GM18511 (cell line): Measurements from ENCODE around the gene TUBGCP6.
A peak's percentile ranks its signal among the peaks of the same experiment; 100 is the strongest.
"Not testable (repeated sequence)": the region's sequence is repeated elsewhere in the genome, so short reads cannot be mapped to it uniquely, and the experiment has no call there.

ENCODE experiments used
- ATAC-seq: cut with Tn5 transposase; IDR thresholded peaks from one replicate; pipeline ENCODE4 v1.9.1; 2021; ENCODE audit warnings: mild to moderate bottlenecking, moderate library complexity; ENCODE audit not compliant: unreplicated experiment

TUBGCP6 gene

DNA sequence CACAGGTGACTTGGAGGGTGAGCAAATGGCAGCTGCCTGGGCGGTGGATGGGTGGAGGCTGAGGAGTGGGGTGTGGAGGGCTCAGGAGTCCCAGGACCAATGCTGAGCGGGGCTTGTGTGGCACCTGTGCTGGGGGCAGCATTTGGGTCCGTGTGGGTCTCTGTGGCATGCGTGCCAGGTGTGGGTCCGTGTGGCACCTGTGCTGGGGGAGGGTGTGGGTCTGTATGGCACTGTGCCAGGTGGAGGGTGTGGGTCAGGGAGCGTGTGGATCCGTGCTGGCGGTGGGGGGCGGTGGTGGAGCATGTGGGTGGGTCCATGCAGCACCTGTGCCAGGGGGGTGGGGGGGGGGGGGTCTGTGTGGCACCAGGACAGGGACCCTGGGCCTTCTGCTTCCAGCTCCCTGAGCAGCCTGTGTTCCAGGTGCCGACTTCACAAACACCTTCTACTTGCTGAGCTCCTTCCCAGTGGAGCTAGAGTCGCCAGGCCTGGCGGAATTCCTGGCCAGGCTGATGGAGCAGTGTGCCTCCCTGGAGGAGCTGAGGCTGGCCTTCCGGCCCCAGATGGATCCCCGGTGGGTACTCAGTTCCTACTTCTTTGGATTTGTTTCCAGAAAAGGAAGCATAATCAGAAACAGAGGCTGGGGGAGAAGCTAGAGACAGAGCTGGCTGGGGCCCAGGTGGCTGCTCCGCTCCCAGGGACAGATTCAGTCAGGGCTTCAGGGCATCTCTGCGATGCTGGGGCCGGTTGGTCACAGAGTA lies 29.3 kb downstream of the TUBGCP6 start:
- ATAC-seq: no peak

- no peak for ATAC-seq
Measured at GRCh38 chr22:50213263-50213662, 31.6 kb downstream of the TUBGCP6 start.

DNA sequence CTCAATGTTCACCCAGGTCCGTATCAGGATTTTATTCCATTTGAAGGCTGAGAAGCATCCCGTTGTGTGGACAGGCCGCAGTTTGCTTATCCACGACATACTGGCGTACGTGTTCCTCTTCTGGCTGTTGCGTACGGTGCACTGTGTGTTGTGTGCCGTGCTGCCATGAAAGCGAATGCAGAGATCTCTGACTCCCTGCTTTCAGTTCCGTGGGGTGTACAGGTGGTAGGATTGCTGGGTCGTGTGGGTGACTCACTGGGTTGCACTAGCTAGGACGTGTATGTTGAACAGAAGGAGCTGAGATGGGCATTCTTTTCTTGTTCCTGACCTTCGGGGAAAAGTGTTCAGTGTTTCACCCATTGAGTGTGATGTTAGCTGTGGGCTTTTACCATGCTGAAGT lies 33.7 kb downstream of the TUBGCP6 start:
- no peak for ATAC-seq

DNA sequence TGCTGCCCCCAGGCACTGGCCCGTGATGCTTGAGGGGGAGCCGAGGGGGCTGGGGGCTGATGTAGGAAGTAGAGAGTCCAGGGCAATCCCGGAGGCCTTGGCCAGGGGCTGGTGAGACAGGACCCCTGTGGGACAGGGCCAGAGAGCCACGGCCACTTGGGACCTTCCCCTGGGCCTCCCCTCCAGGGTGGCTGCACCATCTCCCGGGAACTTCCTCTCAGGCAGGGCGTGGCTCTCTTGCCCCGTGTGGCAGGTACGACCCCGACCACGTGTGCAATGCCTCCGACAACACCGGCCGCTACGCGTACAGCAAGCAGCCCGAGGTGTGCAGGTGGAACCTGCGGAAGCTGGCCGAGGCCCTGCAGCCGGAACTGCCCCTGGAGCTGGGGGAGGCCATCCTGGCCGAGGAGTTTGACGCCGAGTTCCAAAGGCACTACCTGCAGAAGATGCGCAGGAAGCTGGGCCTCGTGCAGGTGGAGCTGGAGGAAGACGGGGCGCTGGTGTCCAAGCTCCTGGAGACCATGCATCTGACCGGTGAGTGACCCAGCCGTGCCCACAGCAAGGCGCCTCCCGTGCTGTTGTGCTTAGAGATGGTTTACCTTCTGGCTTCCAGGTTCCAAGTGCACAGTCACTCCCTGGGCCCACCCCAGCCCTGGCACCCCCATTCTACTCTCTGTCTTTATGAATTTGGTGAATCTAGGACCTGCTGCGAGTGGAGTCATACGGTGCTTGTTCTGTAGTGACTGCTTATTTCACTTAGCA lies 34.3 kb downstream of the TUBGCP6 start:
- ATAC-seq: no peak

DNA sequence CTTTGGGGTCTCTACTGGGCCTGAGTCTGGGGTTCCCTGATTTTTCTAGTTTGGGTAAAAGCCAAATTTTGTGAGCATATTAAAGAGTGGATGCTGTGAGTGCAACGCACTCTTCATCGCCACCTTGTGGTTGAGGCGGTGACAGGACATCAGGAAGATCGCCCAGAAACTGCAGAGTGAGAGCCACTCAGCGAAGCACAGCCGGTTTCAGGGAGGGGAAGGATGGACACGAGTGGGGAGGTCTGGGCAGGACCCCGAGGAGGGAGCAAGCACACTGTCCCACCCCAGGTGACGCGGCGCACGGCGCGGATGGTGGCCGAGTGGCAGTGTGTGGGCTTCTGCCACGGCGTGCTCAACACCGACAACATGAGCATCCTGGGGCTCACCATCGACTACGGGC lies 34.9 kb downstream of the TUBGCP6 start:
- no peak for ATAC-seq

GRCh38 chr22:50208939-50209892 lies 35.6 kb downstream of the TUBGCP6 start:
- no peak for ATAC-seq

GRCh38 chr22:50208430-50208938 lies 36.3 kb downstream of the TUBGCP6 start:
- ATAC-seq: no peak

DNA sequence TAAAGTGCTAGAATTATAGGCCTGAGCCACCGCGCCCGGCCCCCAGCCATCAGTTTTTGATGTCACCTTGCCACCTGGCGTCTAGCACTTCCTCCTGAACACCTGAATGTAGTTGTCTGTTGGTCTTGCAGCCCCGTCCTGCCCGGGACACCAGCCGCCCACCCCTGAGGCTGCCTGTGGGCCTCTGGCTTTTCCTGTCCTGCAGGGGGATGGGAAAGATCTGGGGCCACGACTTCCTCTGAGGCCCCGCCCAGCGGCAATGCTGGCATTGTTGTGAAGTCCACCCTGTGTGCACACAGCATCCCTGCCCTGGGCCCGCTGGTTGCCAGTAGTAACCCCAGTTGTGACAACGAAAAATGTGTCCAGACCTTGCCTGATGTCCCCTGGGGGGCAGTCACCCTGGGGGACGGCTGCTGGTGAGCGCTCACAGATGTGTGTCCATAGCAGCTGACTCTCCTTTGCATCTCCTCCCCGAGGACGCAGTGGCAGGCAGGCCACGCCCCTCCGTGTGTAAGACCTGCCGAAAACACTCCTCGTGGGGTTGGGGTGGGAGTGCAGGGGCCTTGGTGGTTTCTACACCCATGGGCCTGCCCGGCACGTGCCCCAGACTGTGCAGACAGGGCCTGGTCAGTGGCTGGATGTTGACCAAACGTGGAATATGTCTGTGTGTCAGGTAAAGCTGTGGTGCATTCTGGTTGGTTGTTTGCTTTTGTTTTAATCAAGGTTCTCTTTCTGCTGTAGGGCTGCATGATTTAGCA lies 37.3 kb downstream of the TUBGCP6 start:
- no peak for ATAC-seq

- ATAC-seq: no peak
Measured at GRCh38 chr22:50206599-50206998, 38.2 kb downstream of the TUBGCP6 start.

GRCh38 chr22:50205781-50206569 lies 38.8 kb downstream of the TUBGCP6 start:
- ATAC-seq: no peak

GRCh38 chr22:50204998-50205397 lies 39.8 kb downstream of the TUBGCP6 start:
- not testable (repeated sequence) for ATAC-seq

DNA sequence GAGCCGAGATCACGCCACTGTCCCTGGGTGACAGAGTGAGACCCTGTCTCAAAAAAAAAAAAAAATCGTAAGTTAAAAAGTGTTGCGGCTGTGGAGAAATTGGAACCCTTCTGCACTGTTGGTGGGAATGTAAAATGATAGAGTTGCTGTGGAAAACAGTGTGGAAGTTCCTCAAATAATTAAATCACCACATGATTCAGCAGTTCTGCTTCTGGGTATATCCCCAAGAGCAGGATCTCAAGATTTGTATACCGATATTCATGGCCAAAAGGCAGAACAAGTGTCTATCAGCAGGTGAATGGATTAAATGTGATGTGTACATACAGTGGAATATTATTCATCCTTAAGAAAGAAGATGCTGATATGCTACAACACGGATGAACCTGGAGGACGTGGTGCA lies 40.3 kb downstream of the TUBGCP6 start:
- ATAC-seq: no peak

DNA sequence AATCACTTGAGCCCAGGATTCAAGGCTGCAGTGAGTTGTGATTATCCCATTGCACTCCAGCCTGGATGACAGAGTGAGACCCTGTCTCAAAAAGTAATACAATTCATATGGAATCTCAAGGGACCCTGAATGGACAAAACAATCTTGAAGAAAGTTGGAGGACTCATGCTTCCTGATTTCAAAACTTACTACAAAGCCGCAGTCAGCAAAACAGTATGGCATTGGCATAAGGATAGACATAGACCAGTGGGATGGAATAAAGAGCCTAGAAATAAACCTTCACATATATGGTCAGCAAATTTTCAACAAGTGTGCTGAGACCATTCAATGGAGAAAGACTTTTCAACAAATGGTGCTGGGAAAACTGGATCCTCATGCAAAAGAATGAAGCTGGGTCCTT lies 41.5 kb downstream of the TUBGCP6 start:
- ATAC-seq: no peak

DNA sequence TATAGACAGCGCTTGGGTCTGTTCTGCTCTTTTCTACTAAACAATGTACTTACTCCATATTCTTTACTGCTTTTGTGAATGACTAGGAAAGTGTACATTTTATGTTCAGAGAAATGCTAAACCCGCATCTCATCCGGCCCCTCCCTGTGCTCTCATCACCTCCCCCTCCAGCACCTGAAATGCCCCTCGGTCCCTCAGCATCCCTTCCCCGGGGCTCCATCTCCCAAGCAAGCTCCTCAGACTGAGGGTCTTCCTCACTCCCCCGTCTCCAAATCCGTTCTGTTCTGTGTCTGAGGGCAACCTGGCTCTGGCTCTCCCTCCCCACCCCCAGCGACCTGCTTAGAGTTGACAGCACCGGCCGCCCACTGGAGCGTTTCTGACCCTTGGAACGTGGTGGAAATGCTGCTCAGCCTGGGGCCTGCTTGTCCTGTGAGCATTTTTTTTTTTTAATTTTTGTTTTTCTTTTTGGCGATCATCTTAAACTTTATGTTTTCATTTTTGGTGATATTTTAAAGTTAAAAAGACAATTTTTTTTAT lies 42.6 kb downstream of the TUBGCP6 start:
- no peak for ATAC-seq

DNA sequence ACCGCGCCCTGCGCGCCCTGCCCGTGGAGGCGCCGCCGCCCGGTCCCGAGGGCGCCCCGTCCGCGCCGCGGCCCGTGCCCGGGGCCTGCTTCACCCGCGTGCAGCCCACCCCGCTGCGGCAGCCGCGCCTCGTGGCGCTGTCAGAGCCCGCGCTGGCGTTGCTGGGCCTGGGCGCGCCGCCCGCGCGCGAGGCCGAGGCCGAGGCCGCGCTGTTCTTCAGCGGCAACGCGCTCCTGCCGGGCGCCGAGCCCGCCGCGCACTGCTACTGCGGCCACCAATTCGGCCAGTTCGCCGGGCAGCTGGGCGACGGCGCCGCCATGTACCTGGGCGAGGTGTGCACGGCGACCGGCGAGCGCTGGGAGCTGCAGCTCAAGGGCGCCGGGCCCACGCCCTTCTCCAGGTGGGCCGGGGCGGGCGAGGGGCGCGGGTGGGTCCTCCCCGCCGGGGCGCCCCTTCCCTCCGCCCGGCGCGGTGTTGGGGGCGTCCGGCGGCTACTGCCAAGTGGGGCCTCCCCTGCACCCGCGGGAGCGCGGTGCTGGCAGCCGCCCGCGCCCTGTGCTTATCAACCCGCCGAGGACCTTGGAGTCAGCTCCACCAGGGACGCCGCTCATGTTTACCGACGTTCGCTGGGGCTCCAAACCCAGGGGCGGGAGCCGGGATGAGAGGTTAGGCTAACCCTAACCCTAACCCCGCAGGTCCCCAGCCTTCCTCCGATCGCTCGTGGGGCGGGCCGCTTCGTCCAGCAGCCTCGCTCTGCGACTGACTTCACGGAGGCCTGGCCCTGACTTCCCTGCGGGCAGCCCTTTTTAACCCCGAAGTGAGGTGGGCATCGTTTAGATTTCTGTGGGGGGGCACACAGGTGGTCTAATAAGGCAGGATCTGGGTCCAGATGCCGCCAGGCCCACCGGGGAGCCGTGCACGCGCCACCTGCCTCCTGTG lies 43.4 kb downstream of the TUBGCP6 start:
- ATAC-seq: peak; percentile 30

- peak; percentile 78 for ATAC-seq
Measured at GRCh38 chr22:50200461-50201190, 44.2 kb downstream of the TUBGCP6 start, which contains the start of gene SELENOO. Gene SELENOO, plus strand, starts transcription at chr22:50201011. Its CDS starts 26 bp downstream, at chr22:50201037.

DNA sequence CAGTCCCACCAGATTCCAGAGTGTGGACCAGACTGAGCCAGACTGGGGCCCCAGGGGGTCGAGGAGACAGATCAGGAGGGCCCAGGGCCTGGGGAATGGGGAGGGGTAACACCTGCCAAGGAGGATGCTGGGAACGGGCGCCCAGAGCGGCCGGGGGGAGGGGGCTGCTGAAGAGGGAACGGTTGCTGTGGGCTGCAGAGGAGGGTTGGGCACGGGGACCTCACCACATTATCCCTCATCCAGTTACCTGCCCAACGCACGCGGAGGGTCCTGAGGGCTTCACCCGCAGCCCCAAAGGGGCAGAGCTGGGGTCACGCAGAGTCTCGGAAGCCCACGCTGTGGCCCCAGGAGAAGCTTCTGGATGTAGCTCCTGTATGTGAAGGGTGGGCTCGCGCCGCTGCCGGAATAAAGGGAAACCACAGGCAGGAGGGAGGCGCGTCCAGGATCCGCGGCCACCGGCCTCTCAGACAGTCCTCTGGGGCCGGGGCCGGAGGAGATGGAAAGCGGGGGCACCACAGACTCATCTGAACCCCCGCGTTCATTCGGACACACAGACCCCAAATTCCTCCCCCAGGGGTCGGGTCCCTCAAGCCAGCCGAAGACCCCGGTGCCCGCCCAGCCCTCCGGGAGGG lies 44.9 kb downstream of the TUBGCP6 start:
- ATAC-seq: no peak
